GM23338 (cell line): ENCODE results near the gene PDE6H. TPM values are rescaled to one million over a fixed set of nuclear protein-coding genes. Genes with fewer than 3 reads are reported as not detected.

Source experiments
- ATAC-seq: fragments of 200-7000 bp; cut with Tn5 transposase; 3 replicates; pipeline ENCODE4 v1.9.1; 2020
- DNase-seq: peaks from one replicate; pipeline ENCODE4 v3.0.0-alpha.2; 2015; ENCODE audit warnings: low spot score
- H2AFZ ChIP-seq: fragments of 200-600 bp; sonication (generic); 2 replicates; pipeline ENCODE4 v1.8.0; 2016; ENCODE audit warnings: antibody characterized with exemption, mild to moderate bottlenecking, moderate library complexity
- H3F3A ChIP-seq: fragments of 200-600 bp; sonication (generic); replicated peaks from 2 replicates; pipeline ENCODE4 v1.8.0; 2017; ENCODE audit warnings: antibody characterized with exemption, mixed run types, low read depth
- H3K27ac ChIP-seq: fragments of 200-600 bp; sonication (generic); 2 replicates; pipeline ENCODE4 v1.6.1; 2016; ENCODE audit warnings: low read depth
- H3K27me3 ChIP-seq: fragments of 200-600 bp; sonication (generic); 2 replicates; pipeline ENCODE4 v1.8.0; 2016; ENCODE audit warnings: mild to moderate bottlenecking, mixed run types, moderate library complexity; ENCODE audit not compliant: insufficient read depth
- H3K36me3 ChIP-seq: fragments of 200-600 bp; sonication (generic); 2 replicates; pipeline ENCODE4 v1.8.0; 2016; ENCODE audit warnings: mild to moderate bottlenecking; ENCODE audit not compliant: insufficient read depth
- H3K4me1 ChIP-seq: fragments of 200-600 bp; sonication (generic); 2 replicates; pipeline ENCODE4 v1.8.0; 2016; ENCODE audit warnings: mild to moderate bottlenecking, moderate library complexity; ENCODE audit not compliant: insufficient read depth
- H3K4me2 ChIP-seq: fragments of 200-600 bp; sonication (generic); 2 replicates; pipeline ENCODE4 v1.7.1; 2017; ENCODE audit warnings: mixed run types
- H3K4me3 ChIP-seq: fragments of 200-600 bp; sonication (generic); 2 replicates; pipeline ENCODE4 v1.6.1; 2016; ENCODE audit warnings: mixed run types
- H3K79me2 ChIP-seq: fragments of 200-600 bp; sonication (generic); replicated peaks from 2 replicates; pipeline ENCODE4 v1.8.0; 2017; ENCODE audit warnings: mild to moderate bottlenecking; ENCODE audit not compliant: insufficient read depth
- H3K9me2 ChIP-seq: fragments of 200-600 bp; sonication (generic); 2 replicates; pipeline ENCODE4 v1.8.0; 2017; ENCODE audit not compliant: insufficient read depth
- H4K20me1 ChIP-seq: fragments of 200-600 bp; sonication (generic); replicated peaks from 2 replicates; pipeline ENCODE4 v1.8.0; 2017; ENCODE audit warnings: mild to moderate bottlenecking; ENCODE audit not compliant: insufficient read depth
- H3K27ac Mint-ChIP-seq: 2 replicates; pipeline ENCODE4 v1.8.0; 2020; ENCODE audit warnings: inconsistent platforms, mild to moderate bottlenecking, moderate library complexity, mixed read lengths
- H3K27me3 Mint-ChIP-seq: 3 replicates; pipeline ENCODE4 v1.8.0; 2022; ENCODE audit warnings: low read depth, mild to moderate bottlenecking, moderate library complexity, mixed read lengths, inconsistent platforms; ENCODE audit not compliant: insufficient read depth, poor library complexity
- H3K36me3 Mint-ChIP-seq: 3 replicates; pipeline ENCODE4 v1.8.0; 2021; ENCODE audit warnings: low read depth, mild to moderate bottlenecking, inconsistent platforms, moderate library complexity, mixed read lengths
- H3K4me1 Mint-ChIP-seq: 3 replicates; pipeline ENCODE4 v1.8.0; 2020; ENCODE audit warnings: mild to moderate bottlenecking, inconsistent platforms, mixed read lengths
- H3K4me3 Mint-ChIP-seq: 3 replicates; pipeline ENCODE4 v1.8.0; 2021; ENCODE audit warnings: moderate library complexity, mild to moderate bottlenecking, inconsistent platforms, mixed read lengths
- H3K9me3 Mint-ChIP-seq: 3 replicates; pipeline ENCODE4 v1.8.0; 2020; ENCODE audit warnings: moderate library complexity, mild to moderate bottlenecking, inconsistent platforms, mixed read lengths
- CTCF ChIP-seq, 2 experiments: fragments of 200-600 bp in 1 of 2; sonication (generic) in 1 of 2; conservative IDR thresholded peaks; 2 replicates each; pipeline versions ENCODE4 v1.5.1 to v1.6.1; 2016 to 2017; ENCODE audit warnings: antibody characterized with exemption in 2 of 2, low read depth in 2 of 2, mild to moderate bottlenecking in 2 of 2, moderate library complexity in 1 of 2
- ETS1 ChIP-seq: IDR thresholded peaks from 2 replicates; pipeline ENCODE4 v1.6.1; 2016; ENCODE audit warnings: antibody characterized with exemption
- EZH2 ChIP-seq: fragments of 200-600 bp; sonication (generic); IDR thresholded peaks from one replicate; pipeline ENCODE4 v1.8.0; 2017; ENCODE audit warnings: antibody characterized with exemption, mild to moderate bottlenecking, low read depth; ENCODE audit not compliant: unreplicated experiment
- EZH2phosphoT487 ChIP-seq: fragments of 200-600 bp; sonication (generic); IDR thresholded peaks from one replicate; pipeline ENCODE4 v1.8.1; 2018; ENCODE audit warnings: antibody characterized with exemption; ENCODE audit not compliant: unreplicated experiment
- JUNB ChIP-seq: IDR thresholded peaks from one replicate; pipeline ENCODE4 v1.6.1; 2016; ENCODE audit warnings: antibody characterized with exemption; ENCODE audit not compliant: unreplicated experiment
- NANOG ChIP-seq: IDR thresholded peaks from 2 replicates; pipeline ENCODE4 v1.6.1; 2016; ENCODE audit warnings: antibody characterized with exemption, borderline replicate concordance
- POLR2AphosphoS5 ChIP-seq: IDR thresholded peaks from 2 replicates; pipeline ENCODE4 v1.6.1; 2016; ENCODE audit warnings: antibody characterized with exemption, low read depth
- STAT1 ChIP-seq: IDR thresholded peaks from one replicate; pipeline ENCODE4 v1.6.1; 2016; ENCODE audit warnings: antibody characterized with exemption; ENCODE audit not compliant: unreplicated experiment
- ZNF114 ChIP-seq: fragments of 250-450 bp; sonication (Bioruptor Pico); IDR thresholded peaks from 2 replicates; pipeline ENCODE4 v1.5.0; 2020; ENCODE audit warnings: mild to moderate bottlenecking, moderate library complexity
- ZNF331 ChIP-seq: fragments of 250-450 bp; sonication (Bioruptor Pico); IDR thresholded peaks from 2 replicates; pipeline ENCODE4 v1.5.0; 2020; ENCODE audit warnings: low read depth, mild to moderate bottlenecking, moderate library complexity
- ZNF462 ChIP-seq: fragments of 250-450 bp; sonication (Bioruptor Pico); IDR thresholded peaks from 2 replicates; pipeline ENCODE4 v1.5.0; 2020; ENCODE audit warnings: mild to moderate bottlenecking, moderate library complexity
- polyA plus RNA-seq: library from polyadenylated mRNA; unstranded; fragments of >200 nt; fragmentation: Nextera tagmentation; extraction: Ambion mirVana; gene quantifications from 2 replicates; pipeline ENCODE4 v1.2.1, GENCODE V29; 2016
- total RNA-seq: library from RNA; depleted of rRNA; stranded (reverse); fragments of >200 nt; shearing (Covaris generic); gene quantifications from 2 replicates; pipeline ENCODE4 v1.2.3, GENCODE V29; 2014

The PDE6H gene
- total and polyA plus RNA-seq, 2 experiments from 2014 or later, result not detected

GRCh38 chr12:14982991-14983390 lies 10.1 kb downstream of the PDE6H start:
- no peaks in the 10 kb centered on the region for H3F3A ChIP-seq
- ATAC-seq, result no peak
- no peak overlapping the region for H3K27ac Mint-ChIP-seq
- DNase-seq, result no peak
- no peaks in the 10 kb centered on the region for H3K27me3 Mint-ChIP-seq
- no peaks in the 10 kb centered on the region for H3K4me1 ChIP-seq
- no peak for TF ChIP-seq CTCF (conservative IDR thresholded peaks at IDR 0.05; ENCODE audit: low read depth in 2 of 2)
- TF ChIP-seq EZH2phosphoT487, result no peak
- TF ChIP-seq ZNF331 (CRISPR knock-in tag), result no peak
- TF ChIP-seq POLR2AphosphoS5, result no peak
- TF ChIP-seq NANOG, result no peak
- no peak for TF ChIP-seq ZNF462 (CRISPR knock-in tag)
- TF ChIP-seq EZH2, result no peak
- no peak for TF ChIP-seq JUNB
- no peak for TF ChIP-seq ETS1
- TF ChIP-seq ZNF114 (CRISPR knock-in tag), result no peak
- no peak for TF ChIP-seq STAT1
- H3K79me2 ChIP-seq, result no peaks in the 10 kb centered on the region
- H4K20me1 ChIP-seq, result no peaks in the 10 kb centered on the region
- no peak overlapping the region for H3K4me3 ChIP-seq
- H3K27ac ChIP-seq, result no peak overlapping the region
- no peak overlapping the region for H3K4me3 Mint-ChIP-seq
- no peaks in the 10 kb centered on the region for H3K9me2 ChIP-seq
- H3K9me3 Mint-ChIP-seq, result no peaks in the 10 kb centered on the region
- H3K4me2 ChIP-seq, result no peak overlapping the region
- no peaks in the 10 kb centered on the region for H3K36me3 ChIP-seq
- no peak overlapping the region for H2AFZ ChIP-seq
- peaks cover 5% of the 10 kb centered on the region; the same call in 1 of the 3 replicates for H3K4me1 Mint-ChIP-seq
- H3K27me3 ChIP-seq, result no peaks in the 10 kb centered on the region
- no peaks in the 10 kb centered on the region for H3K36me3 Mint-ChIP-seq
